Esophagus squamous epithelium (tissue), 4 donors: ENCODE data around the gene PDAP1.

Experiments
- POLR2A ChIP-seq, 4 donors: fragments of 450-650 bp; IDR thresholded peaks; one replicate each; pipeline ENCODE4 v1.6.1; 2017; ENCODE audit warnings: antibody characterized with exemption in 4 of 4, mild to moderate bottlenecking in 4 of 4, moderate library complexity in 3 of 4
- TF ChIP-seq, protein P1 (sequence below), 6 experiments: fragments of 450-650 bp in 4 of 6; fragments of 200-600 bp in 2 of 6; sonication (generic) in 2 of 6; IDR thresholded peaks; one replicate each; pipeline ENCODE4 v1.5.1; 2016 to 2019; ENCODE audit warnings: antibody characterized with exemption in 6 of 6, mild to moderate bottlenecking in 4 of 6, moderate library complexity in 4 of 6

DNA sequence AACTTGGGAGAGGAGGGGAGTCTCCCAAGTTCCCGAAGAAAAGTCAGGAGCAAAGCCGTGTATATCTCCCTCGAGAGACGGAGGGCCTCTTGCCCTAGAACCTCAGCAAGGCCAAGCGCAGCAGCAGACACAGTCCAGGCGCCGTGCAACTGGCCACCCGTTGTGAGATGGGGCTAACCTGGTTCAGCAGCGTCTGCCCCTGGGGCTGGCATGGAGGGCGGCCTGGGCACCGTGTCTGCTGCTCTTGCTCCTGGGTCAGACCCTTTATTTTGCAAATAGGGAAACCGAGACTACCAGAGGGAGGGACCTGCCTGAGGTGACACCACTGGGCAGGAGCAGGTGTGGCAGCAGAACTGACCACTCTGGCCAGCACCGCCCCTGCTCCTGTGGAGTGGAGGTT lies 44.1 kb upstream of the PDAP1 start:
- TF ChIP-seq, protein P1, sequence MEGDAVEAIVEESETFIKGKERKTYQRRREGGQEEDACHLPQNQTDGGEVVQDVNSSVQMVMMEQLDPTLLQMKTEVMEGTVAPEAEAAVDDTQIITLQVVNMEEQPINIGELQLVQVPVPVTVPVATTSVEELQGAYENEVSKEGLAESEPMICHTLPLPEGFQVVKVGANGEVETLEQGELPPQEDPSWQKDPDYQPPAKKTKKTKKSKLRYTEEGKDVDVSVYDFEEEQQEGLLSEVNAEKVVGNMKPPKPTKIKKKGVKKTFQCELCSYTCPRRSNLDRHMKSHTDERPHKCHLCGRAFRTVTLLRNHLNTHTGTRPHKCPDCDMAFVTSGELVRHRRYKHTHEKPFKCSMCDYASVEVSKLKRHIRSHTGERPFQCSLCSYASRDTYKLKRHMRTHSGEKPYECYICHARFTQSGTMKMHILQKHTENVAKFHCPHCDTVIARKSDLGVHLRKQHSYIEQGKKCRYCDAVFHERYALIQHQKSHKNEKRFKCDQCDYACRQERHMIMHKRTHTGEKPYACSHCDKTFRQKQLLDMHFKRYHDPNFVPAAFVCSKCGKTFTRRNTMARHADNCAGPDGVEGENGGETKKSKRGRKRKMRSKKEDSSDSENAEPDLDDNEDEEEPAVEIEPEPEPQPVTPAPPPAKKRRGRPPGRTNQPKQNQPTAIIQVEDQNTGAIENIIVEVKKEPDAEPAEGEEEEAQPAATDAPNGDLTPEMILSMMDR (IDR thresholded peaks at IDR 0.05): no peak
- TF ChIP-seq POLR2A (IDR thresholded peaks at IDR 0.05): no peak
